GM19463 (cell line): ENCODE results near the gene FCAMR.
"Not testable (repeated sequence)": the region's sequence is repeated elsewhere in the genome, so short reads cannot be mapped to it uniquely, and the experiment has no call there.

Experiments used
- ATAC-seq: cut with Tn5 transposase; IDR thresholded peaks from one replicate; pipeline ENCODE4 v1.9.1; 2021; ENCODE audit warnings: mild to moderate bottlenecking, moderate library complexity; ENCODE audit not compliant: unreplicated experiment

Gene FCAMR

GRCh38 chr1:206937425-206937824 lies 32.8 kb downstream of the FCAMR start:
- ATAC-seq, result no peak

GRCh38 chr1:206935491-206936067 lies 34.7 kb downstream of the FCAMR start:
- ATAC-seq, result no peak

- ATAC-seq, result no peak
These were observed 36.8 kb downstream of the FCAMR start for GRCh38 chr1:206933333-206933945.

- ATAC-seq, result no peak
These were observed 38.1 kb downstream of the FCAMR start for GRCh38 chr1:206932177-206932576.

GRCh38 chr1:206931709-206932108 lies 38.6 kb downstream of the FCAMR start:
- no peak for ATAC-seq

GRCh38 chr1:206930210-206930798 lies 40.0 kb downstream of the FCAMR start:
- peak; percentile 76 for ATAC-seq

- ATAC-seq, result no peak
These were observed 40.7 kb downstream of the FCAMR start for GRCh38 chr1:206929524-206929923.

- ATAC-seq, result no peak
These were observed 44.0 kb downstream of the FCAMR start for GRCh38 chr1:206926286-206926685.

GRCh38 chr1:206925106-206925736 lies 45.0 kb downstream of the FCAMR start:
- ATAC-seq, result peak; percentile 52

- ATAC-seq, result peak; percentile 27
These were observed 45.6 kb downstream of the FCAMR start for GRCh38 chr1:206924592-206925105.

GRCh38 chr1:206923961-206924557 lies 46.2 kb downstream of the FCAMR start:
- not testable (repeated sequence) for ATAC-seq

GRCh38 chr1:206923009-206923960 lies 47.0 kb downstream of the FCAMR start:
- peak; percentile 40 for ATAC-seq

GRCh38 chr1:206922524-206922923 lies 47.7 kb downstream of the FCAMR start:
- ATAC-seq, result no peak

GRCh38 chr1:206921772-206922265 lies 48.4 kb downstream of the FCAMR start, which contains the start of gene FCMR:
TSS of gene FCMR (minus strand) at chr1:206921941. CDS start at chr1:206921854, 87 bp downstream.
- peak; percentile 14 for ATAC-seq

GRCh38 chr1:206918076-206918475 lies 52.2 kb downstream of the FCAMR start:
- no peak for ATAC-seq

- no peak for ATAC-seq
These were observed 54.1 kb downstream of the FCAMR start for GRCh38 chr1:206916000-206916709.

- ATAC-seq, result no peak
These were observed 55.1 kb downstream of the FCAMR start for GRCh38 chr1:206915030-206915735.

GRCh38 chr1:206913766-206914537 lies 56.3 kb downstream of the FCAMR start:
- no peak for ATAC-seq
